DMS53 treated with DMSO at 0.1 percent for 48 hours (cell line): ENCODE data around the gene NNMT.

ENCODE experiments used
- DNase-seq: peaks from one replicate; lab custom pipeline; 2025; ENCODE audit not compliant: unreplicated experiment; lab: John Stamatoyannopoulos, UW

NNMT gene

GRCh38 chr11:114295676-114296604 is at the start of gene NNMT:
Gene NNMT, plus strand, starts transcription at chr11:114296399. Its CDS starts 158 bp downstream, at chr11:114296557.
- DNase-seq, result no peak

GRCh38 chr11:114247070-114247789 is 49.0 kb upstream of the NNMT start:
- no peak for DNase-seq

DNA sequence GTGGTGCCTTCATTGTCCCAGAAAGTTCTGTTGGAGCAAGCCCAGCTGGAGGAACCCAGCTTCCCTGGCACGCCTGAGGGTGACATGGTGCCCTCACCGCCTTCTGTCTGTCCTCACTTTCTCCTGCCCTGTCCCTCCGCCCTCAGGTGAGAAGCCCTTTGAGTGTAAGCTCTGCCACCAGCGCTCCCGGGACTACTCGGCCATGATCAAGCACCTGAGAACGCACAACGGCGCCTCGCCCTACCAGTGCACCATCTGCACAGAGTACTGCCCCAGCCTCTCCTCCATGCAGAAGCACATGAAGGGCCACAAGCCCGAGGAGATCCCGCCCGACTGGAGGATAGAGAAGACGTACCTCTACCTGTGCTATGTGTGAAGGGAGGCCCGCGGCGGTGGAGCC is 46.0 kb upstream of the NNMT start:
- DNase-seq, result no peak

- no peak for DNase-seq
Observed at GRCh38 chr11:114250993-114251814, 45.0 kb upstream of the NNMT start.

DNA sequence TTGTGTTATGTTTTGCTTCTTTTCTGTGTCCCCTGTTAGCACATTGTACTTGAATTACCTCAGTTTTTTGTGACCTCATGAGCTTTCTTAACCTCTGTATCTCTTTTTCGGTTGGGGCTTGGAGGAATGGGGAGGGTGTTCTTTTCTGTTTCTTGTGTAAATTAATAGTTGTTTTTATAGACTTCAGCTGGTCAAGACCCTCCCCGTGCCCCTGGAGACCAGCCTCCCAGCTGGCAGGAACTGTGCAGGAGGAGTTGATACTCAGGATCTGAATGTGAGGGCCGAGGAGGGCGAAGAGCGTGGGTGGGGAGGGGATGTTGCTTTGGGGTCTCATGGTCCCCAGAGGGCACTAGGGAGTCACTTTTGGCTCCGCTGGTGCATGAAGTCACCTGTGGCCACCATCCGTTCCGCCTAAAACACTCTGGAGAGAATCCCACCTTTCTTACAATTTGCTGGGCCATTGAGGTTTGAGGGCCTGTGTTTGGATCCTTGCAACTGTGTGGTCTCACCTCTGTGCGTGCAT is 44.3 kb upstream of the NNMT start:
- no peak for DNase-seq

DNA sequence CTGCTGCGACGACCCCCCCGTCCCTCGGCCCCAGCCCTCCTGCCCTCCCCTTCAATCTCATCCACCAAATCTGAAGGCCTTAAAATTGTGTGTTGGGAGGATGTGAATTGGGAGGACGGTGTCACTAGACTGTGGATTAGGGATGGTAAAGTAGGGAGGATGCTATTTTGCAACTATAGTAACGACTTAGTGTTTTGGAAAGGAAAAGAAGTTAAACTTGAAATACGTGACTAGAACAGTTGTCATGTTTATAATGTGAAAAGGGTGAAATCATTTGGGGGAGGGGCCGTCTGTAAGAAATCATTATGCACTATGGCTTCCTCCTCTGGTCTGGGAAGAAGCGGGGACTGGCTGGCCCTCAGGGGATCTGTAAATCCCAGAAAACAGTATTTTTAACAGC is 43.4 kb upstream of the NNMT start:
- no peak for DNase-seq

- DNase-seq, result no peak
Observed at GRCh38 chr11:114253771-114254170, 42.4 kb upstream of the NNMT start.

- DNase-seq, result no peak
Observed at GRCh38 chr11:114254571-114255146, 41.5 kb upstream of the NNMT start.

DNA sequence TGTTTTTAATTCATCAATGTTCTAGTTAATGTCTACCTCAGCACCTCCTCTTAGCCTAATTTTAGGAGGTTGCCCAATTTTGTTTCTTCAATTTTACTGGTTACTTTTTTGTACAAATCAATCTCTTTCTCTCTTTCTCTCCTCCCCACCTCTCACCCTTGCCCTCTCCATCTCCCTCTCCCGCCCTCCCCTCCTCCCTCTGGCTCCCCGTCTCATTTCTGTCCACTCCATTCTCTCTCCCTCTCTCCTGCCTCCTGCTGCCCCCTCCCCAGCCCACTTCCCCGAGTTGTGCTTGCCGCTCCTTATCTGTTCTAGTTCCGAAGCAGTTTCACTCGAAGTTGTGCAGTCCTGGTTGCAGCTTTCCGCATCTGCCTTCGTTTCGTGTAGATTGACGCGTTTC is 40.9 kb upstream of the NNMT start:
- no peak for DNase-seq

- no peak for DNase-seq
Observed at GRCh38 chr11:114256176-114256966, 39.8 kb upstream of the NNMT start.

DNA sequence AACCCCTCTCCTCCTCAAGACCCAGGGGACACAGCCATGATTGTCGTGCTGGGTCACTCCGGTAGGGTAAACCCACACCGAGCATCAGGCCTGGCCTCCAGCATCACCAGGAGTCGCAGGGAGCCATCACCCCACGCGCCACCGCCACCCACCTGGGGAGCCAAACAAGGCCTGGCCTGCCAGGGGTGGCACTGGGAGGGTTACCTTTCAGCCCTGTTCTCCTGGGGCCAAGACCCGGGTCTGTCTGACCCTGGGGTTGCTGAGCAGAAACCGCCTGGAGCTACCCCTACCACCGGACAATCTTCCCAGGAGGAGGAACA is 39.3 kb upstream of the NNMT start:
- DNase-seq, result no peak

- DNase-seq, result no peak
Observed at GRCh38 chr11:114257621-114258558, 38.3 kb upstream of the NNMT start.

- no peak for DNase-seq
Observed at GRCh38 chr11:114258696-114259095, 37.5 kb upstream of the NNMT start.

DNA sequence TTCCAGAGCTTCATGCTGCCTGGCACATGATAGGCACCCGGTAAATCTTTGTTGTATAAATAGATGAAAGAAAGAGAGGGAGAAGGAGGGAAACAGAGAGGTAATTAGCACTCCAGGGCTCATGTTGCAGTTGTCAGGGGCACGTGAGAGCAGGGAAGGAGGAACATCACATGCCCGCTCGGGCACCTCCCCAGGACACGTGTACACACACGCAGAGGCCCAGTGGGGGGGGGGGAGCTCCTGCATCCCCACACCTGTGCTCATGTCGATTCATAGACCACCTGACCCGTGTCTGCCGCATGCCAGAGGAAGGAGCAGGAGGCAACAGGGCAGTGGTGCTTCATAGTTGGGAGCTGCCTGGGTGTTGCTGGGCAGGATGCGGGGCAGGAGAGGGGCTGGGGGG is 37.1 kb upstream of the NNMT start:
- DNase-seq, result no peak

DNA sequence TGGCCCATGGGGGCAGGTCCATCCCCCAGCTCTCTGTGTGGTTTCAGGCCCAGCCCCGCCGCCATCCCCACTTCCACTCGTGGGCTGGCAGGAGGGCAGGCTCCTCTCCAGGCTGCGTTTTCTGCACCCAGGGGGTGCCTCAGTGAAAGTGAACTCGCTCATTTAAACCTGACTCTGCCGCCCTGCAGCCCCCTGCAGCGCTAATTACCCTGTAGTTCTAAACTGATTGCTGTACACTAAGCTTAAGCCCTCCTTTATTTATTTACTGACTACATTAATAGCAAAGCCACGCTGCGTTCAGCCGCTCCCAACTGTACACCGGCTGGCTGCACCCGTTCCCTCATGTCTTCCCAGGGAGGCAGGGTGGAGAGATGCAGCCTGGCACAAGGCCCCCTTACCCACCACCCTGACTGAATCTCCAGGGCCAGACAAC is 36.6 kb upstream of the NNMT start:
- DNase-seq, result no peak

GRCh38 chr11:114260077-114260476 is 36.1 kb upstream of the NNMT start:
- DNase-seq, result no peak

- no peak for DNase-seq
Observed at GRCh38 chr11:114260483-114260882, 35.7 kb upstream of the NNMT start.

GRCh38 chr11:114261791-114262190 is 34.4 kb upstream of the NNMT start:
- no peak for DNase-seq
